ENCODE data around the gene PCAT7.

GRCh38 chr9:94607423-94607691, 52.5 kb downstream of the PCAT7 start:
- TF ChIP-seq CTCF (IDR thresholded peaks at IDR 0.05) (no peak), ESRRA (CRISPR knock-in tag; IDR thresholded peaks at IDR 0.05; ENCODE audit: borderline replicate concordance) (no peak), SP1 (CRISPR knock-in tag; conservative IDR thresholded peaks at IDR 0.05) (no peak), ZNF512 (CRISPR knock-in tag; IDR thresholded peaks at IDR 0.05; ENCODE audit: borderline replicate concordance) (no peak), PRRX2 (CRISPR knock-in tag; IDR thresholded peaks at IDR 0.05) (no peak), ZNF671 (CRISPR knock-in tag; IDR thresholded peaks at IDR 0.05) (no peak), USF2 (CRISPR knock-in tag; IDR thresholded peaks at IDR 0.05) (no peak), KAT7 (CRISPR knock-in tag; IDR thresholded peaks at IDR 0.05; ENCODE audit: borderline replicate concordance) (no peak), USF1 (CRISPR knock-in tag; IDR thresholded peaks at IDR 0.05) (no peak), E2F5 (CRISPR knock-in tag; IDR thresholded peaks at IDR 0.05) (no peak), NFE2L1 (CRISPR knock-in tag; IDR thresholded peaks at IDR 0.05) (no peak), ATF1 (CRISPR knock-in tag; IDR thresholded peaks at IDR 0.05) (no peak), NR1H2 (CRISPR knock-in tag; IDR thresholded peaks at IDR 0.05) (no peak)

All from WTC11 (cell line).